DND-41 (cell line): ENCODE measurements around the gene KDM4F.

Experiments used
- ATAC-seq: fragments of 200-7000 bp; cut with Tn5 transposase; 3 replicates; pipeline ENCODE4 v1.9.1; 2021; ENCODE audit warnings: low read depth; ENCODE audit not compliant: insufficient read depth
- DNase-seq: peaks from one replicate; pipeline ENCODE4 v3.0.0-alpha.2; 2020
- H2AFZ ChIP-seq: 2 replicates; pipeline ENCODE4 v1.6.0; 2012; ENCODE audit warnings: low read depth, low read length
- H3K27ac ChIP-seq: 2 replicates; pipeline ENCODE4 v1.5.1; 2012; ENCODE audit warnings: low read length, inconsistent platforms
- H3K27me3 ChIP-seq: fragments of 200-600 bp; sonication (generic); 2 replicates; pipeline ENCODE4 v1.6.0; 2012; ENCODE audit warnings: low read length, mild to moderate bottlenecking, inconsistent platforms; ENCODE audit not compliant: insufficient read depth, poor library complexity
- H3K36me3 ChIP-seq: 2 replicates; pipeline ENCODE4 v1.5.1; 2012; ENCODE audit warnings: low read length, inconsistent platforms; ENCODE audit not compliant: insufficient read depth
- H3K4me1 ChIP-seq: 2 replicates; pipeline ENCODE4 v1.5.1; 2012; ENCODE audit warnings: mild to moderate bottlenecking, low read length; ENCODE audit not compliant: insufficient read depth
- H3K4me2 ChIP-seq: 2 replicates; pipeline ENCODE4 v1.6.0; 2012; ENCODE audit warnings: mild to moderate bottlenecking, moderate library complexity, low read length, inconsistent platforms; ENCODE audit not compliant: insufficient read depth
- H3K4me3 ChIP-seq, 2 experiments: fragments of 200-600 bp in 1 of 2; shearing (Covaris generic) in 1 of 2; 2 replicates each; pipeline ENCODE4 v1.5.1; 2012 to 2016; ENCODE audit warnings: inconsistent platforms in 2 of 2, low read length in 2 of 2, mild to moderate bottlenecking in 2 of 2, low read depth in 1 of 2, moderate library complexity in 1 of 2
- H3K79me2 ChIP-seq: 2 replicates; pipeline ENCODE4 v1.6.0; 2012; ENCODE audit warnings: low read length, inconsistent platforms; ENCODE audit not compliant: insufficient read depth
- H3K9ac ChIP-seq: 2 replicates; pipeline ENCODE4 v1.6.0; 2012; ENCODE audit warnings: low read depth, mild to moderate bottlenecking, inconsistent platforms, low read length, moderate library complexity
- H3K9me3 ChIP-seq: 2 replicates; pipeline ENCODE4 v1.5.1; 2012; ENCODE audit warnings: low read length, moderate library complexity, mild to moderate bottlenecking, inconsistent platforms; ENCODE audit not compliant: insufficient read depth, severe bottlenecking
- H4K20me1 ChIP-seq: 2 replicates; pipeline ENCODE4 v1.6.0; 2012; ENCODE audit warnings: low read length; ENCODE audit not compliant: insufficient read depth
- CTCF ChIP-seq: IDR thresholded peaks from 2 replicates; pipeline ENCODE4 v1.5.1; 2012; ENCODE audit warnings: borderline replicate concordance, low read length, moderate library complexity, mild to moderate bottlenecking; ENCODE audit not compliant: poor library complexity, severe bottlenecking; ENCODE audit errors: extremely low read depth
- EZH2 ChIP-seq: IDR thresholded peaks from 3 replicates; pipeline ENCODE4 v1.6.1; 2012; ENCODE audit warnings: borderline replicate concordance, low read depth, mild to moderate bottlenecking, moderate library complexity, low read length, inconsistent platforms; ENCODE audit not compliant: severe bottlenecking

The KDM4F gene

GRCh38 chr11:95068549-95068948, 19.3 kb downstream of the KDM4F start:
- ATAC-seq (peak; percentile 82), DNase-seq (peak; percentile 84)
- Histone ChIP-seq H4K20me1 (peaks cover 4% of the 10 kb centered on the region; the same call in 1 of the 2 replicates), H3K4me3 (peak overlapping the region; percentile 62 to 73; a peak in 3 of 4 replicates), H3K27ac (peak overlapping the region; percentile 87), H3K9me3 (no peaks in the 10 kb centered on the region), H3K36me3 (peaks cover 4% of the 10 kb centered on the region; the same call in 1 of the 2 replicates), H3K27me3 (no peaks in the 10 kb centered on the region), H3K4me1 (peaks cover 28% of the 10 kb centered on the region), H3K79me2 (peaks cover 33% of the 10 kb centered on the region), H3K9ac (peak overlapping the region; percentile 69), H2AFZ (peak overlapping the region; percentile 84), H3K4me2 (peak overlapping the region; percentile 77)
- TF ChIP-seq EZH2 = no peak
- no peak for TF ChIP-seq CTCF

- Histone ChIP-seq H3K27me3 (no peaks in the 10 kb centered on the region), H3K79me2 (peaks cover 33% of the 10 kb centered on the region), H4K20me1 (peaks cover 4% of the 10 kb centered on the region; the same call in 1 of the 2 replicates), H3K36me3 (peaks cover 4% of the 10 kb centered on the region; the same call in 1 of the 2 replicates), H3K27ac (no peak overlapping the region), H3K4me1 (peaks cover 28% of the 10 kb centered on the region), H2AFZ (no peak overlapping the region), H3K4me3 (no peak overlapping the region), H3K9ac (no peak overlapping the region), H3K9me3 (no peaks in the 10 kb centered on the region), H3K4me2 (no peak overlapping the region)
- TF ChIP-seq EZH2 (no peak), CTCF (no peak)
- DNase-seq (no peak), ATAC-seq (no peak)
Observed at GRCh38 chr11:95070471-95070870, 21.2 kb downstream of the KDM4F start.

- no peaks in the 10 kb centered on the region for H3K9me3 ChIP-seq
- no peak overlapping the region for H3K27ac ChIP-seq
- H4K20me1 ChIP-seq = peaks cover 4% of the 10 kb centered on the region; the same call in 1 of the 2 replicates
- no peak overlapping the region for H3K4me2 ChIP-seq
- H3K9ac ChIP-seq = no peak overlapping the region
- peaks cover 4% of the 10 kb centered on the region; the same call in 1 of the 2 replicates for H3K36me3 ChIP-seq
- no peak for DNase-seq
- peaks cover 3% of the 10 kb centered on the region for H3K27me3 ChIP-seq
- no peak overlapping the region for H2AFZ ChIP-seq
- TF ChIP-seq CTCF = no peak
- TF ChIP-seq EZH2 = no peak
- ATAC-seq = no peak
- peaks cover 25% of the 10 kb centered on the region for H3K79me2 ChIP-seq
- H3K4me3 ChIP-seq = no peak overlapping the region
- H3K4me1 ChIP-seq = peaks cover 22% of the 10 kb centered on the region
Observed at GRCh38 chr11:95072948-95073347, 23.7 kb downstream of the KDM4F start.
